ENCODE results near the gene SEC16B. TPM values are rescaled to one million over a fixed set of nuclear protein-coding genes. Genes with fewer than 3 reads are reported as not detected.

Gene SEC16B
- total RNA-seq, 1 donor from 2014 or later, result 0.64 TPM

- peaks cover 2% of the 10 kb centered on the region for H3K36me3 Mint-ChIP-seq (ENCODE audit: unreplicated experiment)
- no peak overlapping the region for H3K4me3 Mint-ChIP-seq (ENCODE audit: unreplicated experiment)
These were observed 32.6 kb downstream of the SEC16B start for GRCh38 chr1:177937174-177937770.

GRCh38 chr1:177935638-177936415 lies 34.0 kb downstream of the SEC16B start:
- no peak for TF ChIP-seq CTCF (IDR thresholded peaks at IDR 0.05)
- H3K9me3 Mint-ChIP-seq (ENCODE audit: unreplicated experiment), result no peaks in the 10 kb centered on the region
- peaks cover 2% of the 10 kb centered on the region for H3K36me3 Mint-ChIP-seq (ENCODE audit: unreplicated experiment)
- no peaks in the 10 kb centered on the region for H3K27me3 Mint-ChIP-seq (ENCODE audit: unreplicated experiment)
- DNase-seq (ENCODE audit: extremely low spot score, unreplicated experiment), result peak; percentile 59
- H3K4me3 Mint-ChIP-seq (ENCODE audit: unreplicated experiment), result no peak overlapping the region
- H3K4me1 Mint-ChIP-seq (ENCODE audit: unreplicated experiment), result no peaks in the 10 kb centered on the region
- no peak overlapping the region for H3K27ac Mint-ChIP-seq (ENCODE audit: unreplicated experiment)

More at GRCh38 chr1:177937174-177937770, 32.6 kb downstream of the SEC16B start:
- H3K27ac Mint-ChIP-seq (ENCODE audit: unreplicated experiment), result no peak overlapping the region
- DNase-seq (ENCODE audit: extremely low spot score, unreplicated experiment), result no peak
- no peak for TF ChIP-seq CTCF (IDR thresholded peaks at IDR 0.05)
- H3K27me3 Mint-ChIP-seq (ENCODE audit: unreplicated experiment), result peaks cover 7% of the 10 kb centered on the region
- no peaks in the 10 kb centered on the region for H3K9me3 Mint-ChIP-seq (ENCODE audit: unreplicated experiment)
- H3K4me1 Mint-ChIP-seq (ENCODE audit: unreplicated experiment), result no peaks in the 10 kb centered on the region

- no peak for TF ChIP-seq CTCF (IDR thresholded peaks at IDR 0.05)
- no peak for DNase-seq (ENCODE audit: extremely low spot score, unreplicated experiment)
- H3K27me3 Mint-ChIP-seq (ENCODE audit: unreplicated experiment), result no peaks in the 10 kb centered on the region
- H3K36me3 Mint-ChIP-seq (ENCODE audit: unreplicated experiment), result peaks cover 2% of the 10 kb centered on the region
- H3K4me1 Mint-ChIP-seq (ENCODE audit: unreplicated experiment), result no peaks in the 10 kb centered on the region
- no peaks in the 10 kb centered on the region for H3K9me3 Mint-ChIP-seq (ENCODE audit: unreplicated experiment)
- H3K4me3 Mint-ChIP-seq (ENCODE audit: unreplicated experiment), result no peak overlapping the region
- no peak overlapping the region for H3K27ac Mint-ChIP-seq (ENCODE audit: unreplicated experiment)
These were observed 34.9 kb downstream of the SEC16B start for GRCh38 chr1:177934927-177935326.

GRCh38 chr1:177934461-177934860 lies 35.4 kb downstream of the SEC16B start:
- Mint-ChIP-seq H3K36me3 (ENCODE audit: unreplicated experiment) (peaks cover 2% of the 10 kb centered on the region), H3K27me3 (ENCODE audit: unreplicated experiment) (no peaks in the 10 kb centered on the region), H3K4me3 (ENCODE audit: unreplicated experiment) (no peak overlapping the region), H3K27ac (ENCODE audit: unreplicated experiment) (no peak overlapping the region), H3K9me3 (ENCODE audit: unreplicated experiment) (no peaks in the 10 kb centered on the region), H3K4me1 (ENCODE audit: unreplicated experiment) (no peaks in the 10 kb centered on the region)
- no peak for TF ChIP-seq CTCF (IDR thresholded peaks at IDR 0.05)
- DNase-seq (ENCODE audit: extremely low spot score, unreplicated experiment), result no peak

- Mint-ChIP-seq H3K4me3 (ENCODE audit: unreplicated experiment) (no peak overlapping the region), H3K4me1 (ENCODE audit: unreplicated experiment) (no peaks in the 10 kb centered on the region), H3K9me3 (ENCODE audit: unreplicated experiment) (no peaks in the 10 kb centered on the region), H3K27me3 (ENCODE audit: unreplicated experiment) (no peaks in the 10 kb centered on the region), H3K36me3 (ENCODE audit: unreplicated experiment) (peaks cover 2% of the 10 kb centered on the region), H3K27ac (ENCODE audit: unreplicated experiment) (no peak overlapping the region)
- no peak for DNase-seq (ENCODE audit: extremely low spot score, unreplicated experiment)
- no peak for TF ChIP-seq CTCF (IDR thresholded peaks at IDR 0.05)
These were observed 36.0 kb downstream of the SEC16B start for GRCh38 chr1:177933881-177934280.
